ENCODE results near the gene RNF135. TPM values are rescaled to one million over a fixed set of nuclear protein-coding genes. Genes with fewer than 3 reads are reported as not detected.
"Not testable (repeated sequence)": the region's sequence is repeated elsewhere in the genome, so short reads cannot be mapped to it uniquely, and the experiment has no call there.

RNF135 gene
- total and polyA plus RNA-seq, 8 donors, result 15.0 to 38.5 (median 16.3) TPM

DNA sequence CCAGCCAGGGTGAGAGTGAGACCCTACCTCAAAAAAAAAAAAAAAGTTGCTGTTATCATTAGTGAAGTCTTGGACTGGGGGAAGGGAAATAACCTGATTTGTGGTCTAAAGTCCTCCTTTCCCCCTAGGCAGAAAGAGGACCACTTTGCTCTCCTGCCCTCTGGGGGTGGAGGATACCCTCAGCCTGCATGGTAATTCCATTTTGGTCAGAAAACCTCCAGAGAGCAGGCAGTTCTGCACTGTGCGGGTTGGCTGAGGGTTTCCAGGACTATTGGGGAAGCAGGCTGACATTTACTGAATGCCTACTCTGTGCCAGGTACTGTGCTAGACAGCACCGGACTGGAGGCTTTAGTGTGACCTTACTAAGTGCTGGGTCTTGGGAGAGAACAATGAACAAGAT, 46.5 kb upstream of the RNF135 start:
- H3K27me3 ChIP-seq, result peaks cover 11 to 42% of the 10 kb centered on the region in 2 donors
- no peak overlapping the region for H3K4me3 ChIP-seq
- no peak for ATAC-seq
- H3K9me3 ChIP-seq, result no peaks in the 10 kb centered on the region
- no peak for DNase-seq
- no peak overlapping the region for H3K27ac ChIP-seq
- peaks cover 0 to 29% of the 10 kb centered on the region in 2 donors for H3K36me3 ChIP-seq
- intact Hi-C loops (cut with DNase I), result no loop called here
- peaks cover 0 to 23% of the 10 kb centered on the region in 2 donors for H3K4me1 ChIP-seq
- TF ChIP-seq, protein P1, sequence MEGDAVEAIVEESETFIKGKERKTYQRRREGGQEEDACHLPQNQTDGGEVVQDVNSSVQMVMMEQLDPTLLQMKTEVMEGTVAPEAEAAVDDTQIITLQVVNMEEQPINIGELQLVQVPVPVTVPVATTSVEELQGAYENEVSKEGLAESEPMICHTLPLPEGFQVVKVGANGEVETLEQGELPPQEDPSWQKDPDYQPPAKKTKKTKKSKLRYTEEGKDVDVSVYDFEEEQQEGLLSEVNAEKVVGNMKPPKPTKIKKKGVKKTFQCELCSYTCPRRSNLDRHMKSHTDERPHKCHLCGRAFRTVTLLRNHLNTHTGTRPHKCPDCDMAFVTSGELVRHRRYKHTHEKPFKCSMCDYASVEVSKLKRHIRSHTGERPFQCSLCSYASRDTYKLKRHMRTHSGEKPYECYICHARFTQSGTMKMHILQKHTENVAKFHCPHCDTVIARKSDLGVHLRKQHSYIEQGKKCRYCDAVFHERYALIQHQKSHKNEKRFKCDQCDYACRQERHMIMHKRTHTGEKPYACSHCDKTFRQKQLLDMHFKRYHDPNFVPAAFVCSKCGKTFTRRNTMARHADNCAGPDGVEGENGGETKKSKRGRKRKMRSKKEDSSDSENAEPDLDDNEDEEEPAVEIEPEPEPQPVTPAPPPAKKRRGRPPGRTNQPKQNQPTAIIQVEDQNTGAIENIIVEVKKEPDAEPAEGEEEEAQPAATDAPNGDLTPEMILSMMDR (IDR thresholded peaks at IDR 0.05), result no peak

DNA sequence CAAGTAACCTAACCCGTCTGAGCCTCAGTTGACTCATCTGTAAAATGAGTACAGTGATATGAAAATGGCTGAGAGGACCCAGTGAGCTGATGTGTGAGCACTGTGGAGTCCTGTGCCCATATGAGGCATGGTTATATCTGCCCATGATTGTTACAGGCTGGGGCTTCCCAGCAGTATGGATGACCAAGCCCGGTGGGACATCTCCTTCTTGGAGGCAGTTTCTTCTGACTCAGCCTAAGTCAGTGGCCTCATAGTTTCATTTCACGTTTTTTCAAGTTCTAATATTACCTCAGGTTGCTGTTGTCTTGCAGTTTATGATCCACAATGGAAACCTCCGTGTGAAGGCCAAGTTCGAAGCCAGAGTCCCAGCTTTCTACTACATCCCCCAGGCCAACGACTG, 44.3 kb upstream of the RNF135 start:
- Histone ChIP-seq H3K9me3 (no peaks in the 10 kb centered on the region), H3K36me3 (peaks cover 0 to 42% of the 10 kb centered on the region in 2 donors), H3K27ac (no peak overlapping the region), H3K4me1 (peaks cover 0 to 16% of the 10 kb centered on the region in 2 donors), H3K4me3 (no peak overlapping the region), H3K27me3 (peaks cover 11 to 34% of the 10 kb centered on the region in 2 donors)
- TF ChIP-seq, protein P1 (IDR thresholded peaks at IDR 0.05), result no peak
- intact Hi-C loops (cut with DNase I), result no loop called here
- no peak for ATAC-seq
- DNase-seq, result no peak

GRCh38 chr17:30927756-30928155, 43.1 kb upstream of the RNF135 start:
- H3K27ac ChIP-seq, result no peak overlapping the region
- peaks cover 8 to 22% of the 10 kb centered on the region in 2 donors for H3K27me3 ChIP-seq
- ATAC-seq (no peak), DNase-seq (no peak)
- peaks cover 0 to 4% of the 10 kb centered on the region in 2 donors for H3K4me1 ChIP-seq
- TF ChIP-seq, protein P1 (IDR thresholded peaks at IDR 0.05), result no peak
- H3K36me3 ChIP-seq, result peaks cover 0 to 52% of the 10 kb centered on the region in 2 donors
- intact Hi-C loops (cut with DNase I), result no loop called here
- H3K9me3 ChIP-seq, result no peaks in the 10 kb centered on the region
- H3K4me3 ChIP-seq, result no peak overlapping the region

DNA sequence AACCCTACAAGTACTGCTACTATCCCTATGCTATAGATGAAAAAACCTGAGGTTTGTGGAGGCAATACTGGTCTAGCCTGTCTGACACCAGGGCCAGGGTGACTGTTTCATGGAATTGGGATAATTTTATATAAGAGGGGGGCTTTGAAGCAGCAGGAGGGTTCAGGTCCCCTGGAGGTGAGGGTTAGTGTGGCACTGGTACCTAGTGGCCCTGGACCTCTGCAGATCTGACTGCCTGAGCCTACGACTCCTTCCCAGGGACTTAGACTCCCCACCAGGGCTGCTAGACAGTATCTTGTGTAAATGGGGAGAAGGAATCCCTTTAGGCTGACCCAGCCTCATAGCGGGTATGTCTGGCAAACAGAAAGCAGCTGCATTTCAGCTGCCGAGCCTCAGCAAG, 42.3 kb upstream of the RNF135 start:
- DNase-seq, result no peak
- Histone ChIP-seq H3K36me3 (peaks cover 0 to 56% of the 10 kb centered on the region in 2 donors), H3K27me3 (peaks cover under 1 to 14% of the 10 kb centered on the region in 2 donors), H3K9me3 (no peaks in the 10 kb centered on the region), H3K4me1 (no peaks in the 10 kb centered on the region), H3K27ac (no peak overlapping the region), H3K4me3 (no peak overlapping the region)
- ATAC-seq, result no peak
- TF ChIP-seq, protein P1 (IDR thresholded peaks at IDR 0.05), result no peak
- intact Hi-C loops (cut with DNase I), result no loop called here

- Histone ChIP-seq H3K4me1 (no peaks in the 10 kb centered on the region), H3K9me3 (no peaks in the 10 kb centered on the region), H3K27me3 (peaks cover 0 to 8% of the 10 kb centered on the region in 2 donors), H3K36me3 (peaks cover 0 to 55% of the 10 kb centered on the region in 2 donors), H3K27ac (no peak overlapping the region), H3K4me3 (no peak overlapping the region)
- intact Hi-C loops (cut with DNase I), result no loop called here
- ATAC-seq, result no peak
- TF ChIP-seq, protein P1 (IDR thresholded peaks at IDR 0.05), result no peak
- no peak for DNase-seq
Observed at GRCh38 chr17:30929081-30929633, 41.7 kb upstream of the RNF135 start.

DNA sequence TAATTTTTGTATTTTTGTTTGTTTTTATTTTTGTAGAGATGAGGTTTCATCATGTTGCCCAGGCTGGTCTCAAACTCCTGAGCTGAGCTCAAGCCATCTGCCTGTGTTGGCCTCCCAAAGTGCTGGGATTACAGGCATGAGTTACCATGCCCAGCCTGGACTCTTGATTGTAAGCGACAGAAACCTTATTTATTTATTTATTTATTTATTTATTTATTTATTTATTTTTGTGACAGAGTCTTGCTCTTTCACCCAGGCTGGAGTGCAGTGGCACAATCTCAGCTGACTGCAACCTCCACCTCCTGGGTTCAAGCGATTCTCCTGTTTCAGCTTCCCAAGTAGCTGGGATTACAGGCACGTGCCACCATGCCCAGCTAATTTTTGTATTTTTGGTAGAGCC, 41.0 kb upstream of the RNF135 start:
- H3K4me1 ChIP-seq; H3K4me3 ChIP-seq; DNase-seq; H3K27me3 ChIP-seq; H3K9me3 ChIP-seq; intact Hi-C loops (cut with DNase I); ATAC-seq; H3K27ac ChIP-seq: not testable (repeated sequence)
- H3K36me3 ChIP-seq, result peaks cover 0 to 55% of the 10 kb centered on the region in 2 donors

All from left lung (tissue), 10 donors.